ENCODE measurements around the gene ING2.
"Not testable (repeated sequence)": the region's sequence is repeated elsewhere in the genome, so short reads cannot be mapped to it uniquely, and the experiment has no call there.

ING2 gene

DNA sequence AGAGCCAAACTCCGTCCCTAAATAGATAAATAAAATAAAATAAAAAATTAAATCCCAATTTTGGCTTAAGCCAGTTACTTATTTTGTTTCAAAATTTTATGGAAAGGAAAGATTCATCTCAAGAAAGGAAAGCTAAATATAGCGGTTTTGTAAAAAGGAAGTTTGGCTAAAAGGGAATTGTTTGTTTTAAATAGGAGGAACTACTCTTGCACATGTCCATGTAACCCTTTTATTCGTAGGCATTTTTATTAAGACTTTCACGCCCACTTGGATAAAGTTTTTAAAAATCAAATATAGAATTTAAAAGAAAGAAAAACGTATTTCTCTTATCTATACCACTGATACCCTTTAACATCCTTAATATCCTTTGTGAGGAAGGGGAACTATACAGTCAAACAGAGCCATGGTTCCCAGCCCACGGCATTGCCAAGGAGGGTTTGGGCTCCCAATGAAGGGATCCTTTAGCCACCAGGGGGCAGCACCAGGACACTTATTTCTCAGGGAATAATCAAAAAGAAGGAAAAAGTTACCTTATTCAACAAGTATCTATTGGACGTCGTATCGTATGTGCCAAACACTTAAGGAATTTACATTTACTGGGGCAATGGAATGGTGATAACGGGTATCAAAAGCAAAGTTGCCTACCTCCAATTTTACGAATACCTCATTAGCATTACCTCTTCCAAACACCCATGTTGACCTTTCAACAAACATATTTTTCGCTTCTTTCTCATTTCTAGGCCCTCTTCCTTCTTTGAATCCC, 32.7 kb upstream of the ING2 start:
- H3K4me1 ChIP-seq (ENCODE audit: control insufficient read depth, insufficient read depth, low read length) = peaks cover 6% of the 10 kb centered on the region
- H3K4me3 ChIP-seq (ENCODE audit: low read depth, low read length) = no peak overlapping the region
- H3K9me3 ChIP-seq (ENCODE audit: control insufficient read depth, insufficient read depth, low read length) = no peaks in the 10 kb centered on the region
- no peaks in the 10 kb centered on the region for H3K27me3 ChIP-seq (ENCODE audit: control insufficient read depth, insufficient read depth, low read length)
- H3K9ac ChIP-seq (ENCODE audit: low read depth, low read length) = no peak overlapping the region
- no peaks in the 10 kb centered on the region for H3K36me3 ChIP-seq (ENCODE audit: control insufficient read depth, insufficient read depth, low read length)

GRCh38 chr4:183478123-183478522, 26.7 kb upstream of the ING2 start:
- no peaks in the 10 kb centered on the region for H3K36me3 ChIP-seq (ENCODE audit: control insufficient read depth, insufficient read depth, low read length)
- H3K27me3 ChIP-seq (ENCODE audit: control insufficient read depth, insufficient read depth, low read length) = no peaks in the 10 kb centered on the region
- no peaks in the 10 kb centered on the region for H3K9me3 ChIP-seq (ENCODE audit: control insufficient read depth, insufficient read depth, low read length)
- H3K4me1 ChIP-seq (ENCODE audit: control insufficient read depth, insufficient read depth, low read length) = no peaks in the 10 kb centered on the region
- H3K9ac ChIP-seq (ENCODE audit: low read depth, low read length) = no peak overlapping the region
- no peak overlapping the region for H3K4me3 ChIP-seq (ENCODE audit: low read depth, low read length)

DNA sequence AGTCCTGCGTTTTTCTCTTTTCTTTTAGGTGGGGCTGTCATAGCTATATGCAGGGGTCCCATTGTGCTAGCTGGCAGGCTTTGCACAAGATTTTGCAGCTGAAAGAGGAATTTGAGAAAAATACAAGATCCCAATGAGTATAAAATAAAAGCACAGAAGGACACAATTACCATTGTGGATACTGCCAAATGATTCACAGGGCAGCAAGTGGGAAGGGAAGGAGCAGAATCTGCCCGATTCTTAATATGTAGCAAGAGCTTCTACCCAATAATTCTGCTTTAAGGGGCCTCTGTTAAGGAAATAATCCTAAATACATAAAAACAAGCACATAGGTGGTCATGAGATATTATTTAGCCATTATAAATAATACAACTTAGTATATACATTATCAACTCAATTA, 25.9 kb upstream of the ING2 start:
- Histone ChIP-seq H3K4me3 (ENCODE audit: low read depth, low read length) (no peak overlapping the region), H3K4me1 (ENCODE audit: control insufficient read depth, insufficient read depth, low read length) (no peaks in the 10 kb centered on the region)

GRCh38 chr4:183482515-183483095, 22.3 kb upstream of the ING2 start:
- H3K36me3 ChIP-seq (ENCODE audit: control insufficient read depth, insufficient read depth, low read length); H3K4me3 ChIP-seq (ENCODE audit: low read depth, low read length); H3K9ac ChIP-seq (ENCODE audit: low read depth, low read length); H3K9me3 ChIP-seq (ENCODE audit: control insufficient read depth, insufficient read depth, low read length); H3K27me3 ChIP-seq (ENCODE audit: control insufficient read depth, insufficient read depth, low read length); H3K4me1 ChIP-seq (ENCODE audit: control insufficient read depth, insufficient read depth, low read length): not testable (repeated sequence)

More for the DNA sequence above, 25.9 kb upstream of the ING2 start:
- no peak overlapping the region for H3K9ac ChIP-seq (ENCODE audit: low read depth, low read length)
- no peaks in the 10 kb centered on the region for H3K9me3 ChIP-seq (ENCODE audit: control insufficient read depth, insufficient read depth, low read length)
- H3K36me3 ChIP-seq (ENCODE audit: control insufficient read depth, insufficient read depth, low read length) = no peaks in the 10 kb centered on the region
- H3K27me3 ChIP-seq (ENCODE audit: control insufficient read depth, insufficient read depth, low read length) = no peaks in the 10 kb centered on the region

DNA sequence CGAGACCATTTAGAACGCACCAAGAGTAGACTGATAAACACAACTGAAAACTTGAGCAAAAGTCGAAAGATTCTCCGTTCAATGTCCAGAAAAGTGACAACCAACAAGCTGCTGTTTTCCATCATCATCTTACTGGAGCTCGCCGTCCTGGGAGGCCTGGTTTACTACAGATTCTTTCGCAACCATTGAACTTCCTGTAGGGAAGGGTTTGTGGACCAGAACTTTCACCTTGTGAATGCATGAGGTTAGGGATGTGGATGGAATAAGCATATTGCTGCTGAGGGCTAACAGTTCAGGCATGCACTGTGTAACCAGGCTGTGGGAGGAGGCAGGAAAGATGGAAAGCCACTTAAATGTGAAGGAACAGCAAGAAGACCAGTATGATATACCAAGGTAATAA, 20.9 kb upstream of the ING2 start:
- Histone ChIP-seq H3K36me3 (ENCODE audit: control insufficient read depth, insufficient read depth, low read length) (no peaks in the 10 kb centered on the region), H3K4me3 (ENCODE audit: low read depth, low read length) (no peak overlapping the region), H3K9me3 (ENCODE audit: control insufficient read depth, insufficient read depth, low read length) (no peaks in the 10 kb centered on the region), H3K27me3 (ENCODE audit: control insufficient read depth, insufficient read depth, low read length) (no peaks in the 10 kb centered on the region), H3K9ac (ENCODE audit: low read depth, low read length) (no peak overlapping the region), H3K4me1 (ENCODE audit: control insufficient read depth, insufficient read depth, low read length) (no peaks in the 10 kb centered on the region)

DNA sequence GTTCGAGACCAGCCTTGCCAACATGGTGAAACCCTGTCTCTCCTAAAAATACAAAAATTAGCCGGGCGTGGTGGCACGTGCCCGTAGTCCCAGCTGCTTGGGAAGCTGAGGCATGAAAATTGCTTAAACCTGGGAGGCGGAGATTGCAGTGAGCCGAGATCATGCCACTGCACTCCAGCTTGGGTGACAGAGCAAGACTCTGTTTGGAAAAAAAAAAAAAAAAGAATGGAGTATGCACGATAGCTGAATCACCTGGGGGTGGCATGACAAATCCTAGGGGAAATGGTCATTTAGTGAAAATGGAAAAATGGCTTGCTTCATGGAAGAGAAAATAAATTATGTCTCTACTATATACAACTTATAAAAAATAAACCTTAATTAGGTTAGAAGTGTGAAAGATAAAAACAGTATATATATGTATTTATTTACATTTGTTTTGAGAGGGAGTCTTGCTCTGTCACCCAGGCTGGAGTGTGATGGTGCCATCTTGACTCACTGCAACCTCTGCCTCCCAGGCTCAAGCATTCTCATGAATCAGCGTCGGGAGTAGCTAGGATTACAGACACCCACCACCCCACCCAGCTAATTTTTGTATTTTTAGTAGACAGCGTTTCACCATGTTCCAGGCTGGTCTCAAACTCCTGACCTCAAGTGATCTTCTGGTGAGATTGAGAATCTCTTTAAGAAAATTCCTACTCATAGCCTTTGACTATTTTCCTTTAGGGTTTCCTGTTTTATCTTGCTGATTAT, 19.3 kb upstream of the ING2 start:
- H3K36me3 ChIP-seq (ENCODE audit: control insufficient read depth, insufficient read depth, low read length) = no peaks in the 10 kb centered on the region
- H3K9me3 ChIP-seq (ENCODE audit: control insufficient read depth, insufficient read depth, low read length) = no peaks in the 10 kb centered on the region
- no peak overlapping the region for H3K9ac ChIP-seq (ENCODE audit: low read depth, low read length)
- no peaks in the 10 kb centered on the region for H3K4me1 ChIP-seq (ENCODE audit: control insufficient read depth, insufficient read depth, low read length)
- no peaks in the 10 kb centered on the region for H3K27me3 ChIP-seq (ENCODE audit: control insufficient read depth, insufficient read depth, low read length)
- H3K4me3 ChIP-seq (ENCODE audit: low read depth, low read length) = no peak overlapping the region

DNA sequence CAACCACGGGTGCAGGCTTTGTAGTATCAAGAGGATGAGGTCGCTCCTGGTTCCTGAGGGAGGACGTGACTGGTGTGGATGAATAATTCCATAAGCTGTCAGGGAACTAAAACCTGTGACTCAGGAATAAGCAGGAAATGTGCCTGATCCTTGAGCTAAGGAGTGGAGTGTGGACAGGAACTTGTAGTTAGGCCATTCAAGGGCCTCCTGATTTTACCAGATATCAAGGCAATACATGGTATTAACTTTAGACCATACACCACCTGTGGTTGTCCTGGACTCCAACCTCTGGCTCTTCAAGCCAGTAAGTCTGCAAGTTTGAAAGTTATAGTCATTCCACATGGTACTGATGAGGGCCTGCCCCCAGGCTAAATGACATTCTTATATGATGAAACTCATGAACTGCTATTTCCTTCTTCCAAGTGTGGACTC, 12.1 kb upstream of the ING2 start:
- Histone ChIP-seq H3K4me3 (ENCODE audit: low read depth, low read length) (no peak overlapping the region), H3K4me1 (ENCODE audit: control insufficient read depth, insufficient read depth, low read length) (no peaks in the 10 kb centered on the region), H3K36me3 (ENCODE audit: control insufficient read depth, insufficient read depth, low read length) (no peaks in the 10 kb centered on the region), H3K9ac (ENCODE audit: low read depth, low read length) (no peak overlapping the region), H3K27me3 (ENCODE audit: control insufficient read depth, insufficient read depth, low read length) (no peaks in the 10 kb centered on the region), H3K9me3 (ENCODE audit: control insufficient read depth, insufficient read depth, low read length) (no peaks in the 10 kb centered on the region)

DNA sequence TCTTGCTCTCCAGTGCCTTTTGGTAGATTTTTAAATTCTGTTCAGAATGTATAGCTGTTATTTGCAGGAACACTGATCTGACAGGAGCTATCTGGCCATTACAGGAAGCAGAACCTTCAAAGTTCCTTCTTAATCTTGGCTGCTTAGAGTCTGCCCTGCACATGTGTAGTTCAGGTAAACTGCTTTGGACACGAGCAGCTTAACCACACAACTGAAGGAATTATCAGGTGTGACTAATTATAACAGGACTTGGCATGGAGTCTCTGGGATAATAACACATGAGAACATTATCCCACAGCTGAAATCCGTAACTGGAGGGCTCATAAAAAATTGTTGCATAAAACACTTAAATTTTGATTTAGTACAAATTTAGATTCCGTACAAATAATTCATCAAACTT, 11.6 kb upstream of the ING2 start:
- H3K9ac ChIP-seq (ENCODE audit: low read depth, low read length) = no peak overlapping the region
- no peaks in the 10 kb centered on the region for H3K36me3 ChIP-seq (ENCODE audit: control insufficient read depth, insufficient read depth, low read length)
- no peaks in the 10 kb centered on the region for H3K27me3 ChIP-seq (ENCODE audit: control insufficient read depth, insufficient read depth, low read length)
- H3K9me3 ChIP-seq (ENCODE audit: control insufficient read depth, insufficient read depth, low read length) = no peaks in the 10 kb centered on the region
- no peaks in the 10 kb centered on the region for H3K4me1 ChIP-seq (ENCODE audit: control insufficient read depth, insufficient read depth, low read length)
- H3K4me3 ChIP-seq (ENCODE audit: low read depth, low read length) = no peak overlapping the region

- no peaks in the 10 kb centered on the region for H3K9me3 ChIP-seq (ENCODE audit: control insufficient read depth, insufficient read depth, low read length)
- no peak overlapping the region for H3K4me3 ChIP-seq (ENCODE audit: low read depth, low read length)
- no peak overlapping the region for H3K9ac ChIP-seq (ENCODE audit: low read depth, low read length)
- H3K27me3 ChIP-seq (ENCODE audit: control insufficient read depth, insufficient read depth, low read length) = no peaks in the 10 kb centered on the region
- H3K36me3 ChIP-seq (ENCODE audit: control insufficient read depth, insufficient read depth, low read length) = no peaks in the 10 kb centered on the region
- H3K4me1 ChIP-seq (ENCODE audit: control insufficient read depth, insufficient read depth, low read length) = no peaks in the 10 kb centered on the region
Observed at GRCh38 chr4:183495184-183495583, 9.7 kb upstream of the ING2 start.

DNA sequence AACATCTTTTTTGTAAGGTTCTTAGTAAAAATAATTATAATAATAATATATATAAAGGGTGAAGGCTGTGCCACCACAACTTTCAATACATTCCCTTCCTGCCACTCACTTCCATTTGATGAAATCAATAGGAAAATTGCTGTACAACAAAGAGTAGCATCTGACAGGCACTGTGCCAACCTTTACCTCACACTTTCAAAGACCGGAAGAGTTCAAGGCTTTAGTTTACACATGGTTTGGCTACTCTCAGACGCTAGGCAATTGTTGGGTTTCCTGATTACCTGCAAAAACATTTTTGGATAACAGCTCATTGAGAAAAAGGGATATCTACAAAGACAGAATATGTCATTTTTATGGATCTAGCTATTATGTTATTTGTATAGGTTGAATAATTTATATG, 5.5 kb upstream of the ING2 start:
- H3K4me3 ChIP-seq (ENCODE audit: low read depth, low read length) = no peak overlapping the region
- no peaks in the 10 kb centered on the region for H3K36me3 ChIP-seq (ENCODE audit: control insufficient read depth, insufficient read depth, low read length)
- H3K9ac ChIP-seq (ENCODE audit: low read depth, low read length) = no peak overlapping the region
- H3K27me3 ChIP-seq (ENCODE audit: control insufficient read depth, insufficient read depth, low read length) = no peaks in the 10 kb centered on the region
- H3K4me1 ChIP-seq (ENCODE audit: control insufficient read depth, insufficient read depth, low read length) = peaks cover 11% of the 10 kb centered on the region
- H3K9me3 ChIP-seq (ENCODE audit: control insufficient read depth, insufficient read depth, low read length) = no peaks in the 10 kb centered on the region

GRCh38 chr4:183499801-183500200, 5.1 kb upstream of the ING2 start:
- no peak overlapping the region for H3K4me3 ChIP-seq (ENCODE audit: low read depth, low read length)
- H3K9me3 ChIP-seq (ENCODE audit: control insufficient read depth, insufficient read depth, low read length) = no peaks in the 10 kb centered on the region
- H3K27me3 ChIP-seq (ENCODE audit: control insufficient read depth, insufficient read depth, low read length) = no peaks in the 10 kb centered on the region
- H3K9ac ChIP-seq (ENCODE audit: low read depth, low read length) = no peak overlapping the region
- no peaks in the 10 kb centered on the region for H3K36me3 ChIP-seq (ENCODE audit: control insufficient read depth, insufficient read depth, low read length)
- H3K4me1 ChIP-seq (ENCODE audit: control insufficient read depth, insufficient read depth, low read length) = peaks cover 11% of the 10 kb centered on the region

Data from iPS-15b (cell line).